Measurements from ENCODE around the gene TSPAN9.

TSPAN9 gene

DNA sequence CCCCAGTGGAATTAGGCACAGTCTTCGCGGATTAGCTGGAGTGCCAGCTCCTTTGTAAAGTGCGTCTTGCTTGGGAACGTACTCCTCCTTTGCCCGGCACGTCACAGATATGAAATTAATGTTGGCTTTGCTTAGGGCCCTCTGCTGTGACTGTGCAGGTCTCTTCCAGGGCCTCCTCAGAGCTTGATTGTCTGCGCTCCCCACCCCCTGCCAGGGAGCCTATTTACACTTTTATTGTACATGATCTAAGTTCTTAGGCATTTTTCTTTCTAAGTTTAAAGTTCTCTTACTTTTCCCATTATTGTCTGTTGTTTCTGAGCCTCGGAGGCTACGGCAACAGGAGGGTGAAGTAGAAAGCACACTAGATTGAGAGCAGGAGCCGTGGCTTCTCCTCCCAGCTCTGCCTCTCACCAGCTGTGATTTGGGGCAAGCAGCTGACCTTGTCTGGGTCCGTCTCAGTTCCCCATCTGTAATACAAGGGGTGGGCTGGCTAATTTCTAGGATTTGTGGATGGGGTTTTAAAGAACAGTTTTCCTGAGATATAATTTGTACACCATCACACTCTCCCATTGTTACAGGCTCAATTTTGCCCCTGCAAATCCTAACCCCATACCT is 81.8 kb downstream of the TSPAN9 start:
- Histone ChIP-seq H3K9me2 (replicated peaks; ENCODE audit: control insufficient read depth, low read length) (no peaks in the 10 kb centered on the region), H3K4me3 (ENCODE audit: low read length) (no peak overlapping the region), H3K27ac (ENCODE audit: low read depth, low read length) (no peak overlapping the region), H3K79me2 (ENCODE audit: control insufficient read depth, low read length) (no peaks in the 10 kb centered on the region), H3F3A (ENCODE audit: control insufficient read depth, insufficient read depth) (no peaks in the 10 kb centered on the region), H3K36me3 (ENCODE audit: control insufficient read depth, low read length) (no peaks in the 10 kb centered on the region), H3K4me1 (ENCODE audit: control insufficient read depth, low read length) (no peaks in the 10 kb centered on the region), H3K4me2 (ENCODE audit: low read length) (no peak overlapping the region), H4K20me1 (ENCODE audit: control insufficient read depth, insufficient read depth, low read depth, low read length) (no peaks in the 10 kb centered on the region), H3K27me3 (ENCODE audit: control insufficient read depth, low read length) (peaks cover 26% of the 10 kb centered on the region), H3K9me3 (ENCODE audit: control insufficient read depth, insufficient read depth, low read length) (no peaks in the 10 kb centered on the region)
- TF ChIP-seq, protein P1, sequence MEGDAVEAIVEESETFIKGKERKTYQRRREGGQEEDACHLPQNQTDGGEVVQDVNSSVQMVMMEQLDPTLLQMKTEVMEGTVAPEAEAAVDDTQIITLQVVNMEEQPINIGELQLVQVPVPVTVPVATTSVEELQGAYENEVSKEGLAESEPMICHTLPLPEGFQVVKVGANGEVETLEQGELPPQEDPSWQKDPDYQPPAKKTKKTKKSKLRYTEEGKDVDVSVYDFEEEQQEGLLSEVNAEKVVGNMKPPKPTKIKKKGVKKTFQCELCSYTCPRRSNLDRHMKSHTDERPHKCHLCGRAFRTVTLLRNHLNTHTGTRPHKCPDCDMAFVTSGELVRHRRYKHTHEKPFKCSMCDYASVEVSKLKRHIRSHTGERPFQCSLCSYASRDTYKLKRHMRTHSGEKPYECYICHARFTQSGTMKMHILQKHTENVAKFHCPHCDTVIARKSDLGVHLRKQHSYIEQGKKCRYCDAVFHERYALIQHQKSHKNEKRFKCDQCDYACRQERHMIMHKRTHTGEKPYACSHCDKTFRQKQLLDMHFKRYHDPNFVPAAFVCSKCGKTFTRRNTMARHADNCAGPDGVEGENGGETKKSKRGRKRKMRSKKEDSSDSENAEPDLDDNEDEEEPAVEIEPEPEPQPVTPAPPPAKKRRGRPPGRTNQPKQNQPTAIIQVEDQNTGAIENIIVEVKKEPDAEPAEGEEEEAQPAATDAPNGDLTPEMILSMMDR (IDR thresholded peaks at IDR 0.05; ENCODE audit: low read depth, low read length, poor library complexity, severe bottlenecking) = no peak
- no peak for TF ChIP-seq EZH2phosphoT487 (IDR thresholded peaks at IDR 0.05; ENCODE audit: borderline replicate concordance, low read length)

DNA sequence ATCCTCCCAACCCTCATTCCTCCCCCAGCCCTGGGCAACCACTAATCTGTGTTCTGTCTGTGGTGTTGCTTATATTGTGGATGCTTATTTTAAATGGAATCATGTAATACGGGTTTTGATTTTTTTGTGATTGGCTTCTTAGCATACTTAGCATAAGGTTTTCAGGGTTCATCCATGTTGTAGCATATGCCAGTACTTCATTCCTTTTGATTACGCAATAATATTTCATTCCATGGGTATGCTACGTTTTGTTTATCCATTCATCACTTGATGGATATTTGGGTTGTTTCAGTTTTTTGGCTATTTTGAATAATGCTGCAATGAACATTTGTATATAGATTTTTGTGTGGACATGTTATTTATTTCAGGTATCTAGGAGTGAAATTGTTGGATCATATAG is 82.9 kb downstream of the TSPAN9 start:
- H3K4me2 ChIP-seq (ENCODE audit: low read length) = no peak overlapping the region
- no peaks in the 10 kb centered on the region for H3K9me2 ChIP-seq (replicated peaks; ENCODE audit: control insufficient read depth, low read length)
- no peaks in the 10 kb centered on the region for H3K9me3 ChIP-seq (ENCODE audit: control insufficient read depth, insufficient read depth, low read length)
- H3K36me3 ChIP-seq (ENCODE audit: control insufficient read depth, low read length) = no peaks in the 10 kb centered on the region
- no peak overlapping the region for H3K27ac ChIP-seq (ENCODE audit: low read depth, low read length)
- H3F3A ChIP-seq (ENCODE audit: control insufficient read depth, insufficient read depth) = no peaks in the 10 kb centered on the region
- H4K20me1 ChIP-seq (ENCODE audit: control insufficient read depth, insufficient read depth, low read depth, low read length) = no peaks in the 10 kb centered on the region
- H3K4me1 ChIP-seq (ENCODE audit: control insufficient read depth, low read length) = no peaks in the 10 kb centered on the region
- TF ChIP-seq, protein P1 (IDR thresholded peaks at IDR 0.05; ENCODE audit: low read depth, low read length, poor library complexity, severe bottlenecking) = no peak
- TF ChIP-seq EZH2phosphoT487 (IDR thresholded peaks at IDR 0.05; ENCODE audit: borderline replicate concordance, low read length) = no peak
- H3K79me2 ChIP-seq (ENCODE audit: control insufficient read depth, low read length) = no peaks in the 10 kb centered on the region
- no peak overlapping the region for H3K4me3 ChIP-seq (ENCODE audit: low read length)
- peaks cover 21% of the 10 kb centered on the region for H3K27me3 ChIP-seq (ENCODE audit: control insufficient read depth, low read length)

DNA sequence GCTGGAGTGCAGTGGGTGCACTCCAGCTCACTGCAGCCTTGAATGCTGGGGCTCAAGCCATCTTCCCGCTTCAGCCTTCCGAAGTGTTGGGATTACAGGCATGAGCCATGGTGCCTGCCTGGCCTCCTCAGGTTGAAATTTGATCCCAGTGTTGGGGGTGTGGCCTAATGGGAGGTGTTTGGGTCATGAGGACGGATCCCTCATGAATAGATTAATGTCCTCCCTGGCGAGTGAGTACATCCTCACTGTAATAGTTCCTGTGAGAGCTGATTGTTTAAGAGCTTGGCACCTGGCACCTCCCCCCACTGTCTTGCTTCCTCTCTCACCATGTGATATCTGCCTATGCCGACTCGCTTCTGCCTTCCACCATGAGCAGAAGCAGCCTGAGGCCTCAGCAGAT is 84.7 kb downstream of the TSPAN9 start:
- H3K27me3 ChIP-seq (ENCODE audit: control insufficient read depth, low read length) = peaks cover 21% of the 10 kb centered on the region
- no peaks in the 10 kb centered on the region for H3K36me3 ChIP-seq (ENCODE audit: control insufficient read depth, low read length)
- no peaks in the 10 kb centered on the region for H3K4me1 ChIP-seq (ENCODE audit: control insufficient read depth, low read length)
- no peak overlapping the region for H3K4me3 ChIP-seq (ENCODE audit: low read length)
- H3K4me2 ChIP-seq (ENCODE audit: low read length) = no peak overlapping the region
- no peaks in the 10 kb centered on the region for H3F3A ChIP-seq (ENCODE audit: control insufficient read depth, insufficient read depth)
- no peaks in the 10 kb centered on the region for H3K9me3 ChIP-seq (ENCODE audit: control insufficient read depth, insufficient read depth, low read length)
- H3K9me2 ChIP-seq (replicated peaks; ENCODE audit: control insufficient read depth, low read length) = no peaks in the 10 kb centered on the region
- H4K20me1 ChIP-seq (ENCODE audit: control insufficient read depth, insufficient read depth, low read depth, low read length) = no peaks in the 10 kb centered on the region
- TF ChIP-seq, protein P1 (IDR thresholded peaks at IDR 0.05; ENCODE audit: low read depth, low read length, poor library complexity, severe bottlenecking) = no peak
- TF ChIP-seq EZH2phosphoT487 (IDR thresholded peaks at IDR 0.05; ENCODE audit: borderline replicate concordance, low read length) = no peak
- H3K27ac ChIP-seq (ENCODE audit: low read depth, low read length) = no peak overlapping the region
- H3K79me2 ChIP-seq (ENCODE audit: control insufficient read depth, low read length) = no peaks in the 10 kb centered on the region

Measured in DOHH2 (cell line).